ENCODE measurements around the gene IL33. TPM values are rescaled to one million over a fixed set of nuclear protein-coding genes. Genes with fewer than 3 reads are reported as not detected.
A peak's percentile ranks its signal among the peaks of the same experiment; 100 is the strongest.

The IL33 gene
- total and polyA plus RNA-seq, 2 experiments from 2014 or later = not detected

- H3K4me1 ChIP-seq (ENCODE audit: low read depth) = no peaks in the 10 kb centered on the region
- no peaks in the 10 kb centered on the region for H3K27me3 ChIP-seq
- H3K9me3 ChIP-seq (ENCODE audit: low read depth) = no peaks in the 10 kb centered on the region
- H3K4me3 ChIP-seq = no peak overlapping the region
- TF ChIP-seq CTCF (IDR thresholded peaks at IDR 0.05; ENCODE audit: low read depth, low read length) = peak; percentile 38
- H3K36me3 ChIP-seq = no peaks in the 10 kb centered on the region
- peak in 1 of 2 donors; percentile 19 for DNase-seq (ENCODE audit: low read depth in 1 of 2, low spot score in 1 of 2)
- H3K27ac ChIP-seq = no peak overlapping the region
These were observed 20.7 kb upstream of the IL33 start for GRCh38 chr9:6194934-6195333.

GRCh38 chr9:6195714-6196360 is 19.8 kb upstream of the IL33 start:
- H3K4me1 ChIP-seq (ENCODE audit: low read depth) = no peaks in the 10 kb centered on the region
- no peaks in the 10 kb centered on the region for H3K27me3 ChIP-seq
- no peaks in the 10 kb centered on the region for H3K36me3 ChIP-seq
- no peaks in the 10 kb centered on the region for H3K9me3 ChIP-seq (ENCODE audit: low read depth)
- H3K27ac ChIP-seq = no peak overlapping the region
- H3K4me3 ChIP-seq = no peak overlapping the region
- DNase-seq (ENCODE audit: low read depth in 1 of 2, low spot score in 1 of 2) = no peak
- TF ChIP-seq CTCF (IDR thresholded peaks at IDR 0.05; ENCODE audit: low read depth, low read length) = no peak

- no peaks in the 10 kb centered on the region for H3K9me3 ChIP-seq (ENCODE audit: low read depth)
- no peaks in the 10 kb centered on the region for H3K27me3 ChIP-seq
- H3K4me1 ChIP-seq (ENCODE audit: low read depth) = no peaks in the 10 kb centered on the region
- H3K27ac ChIP-seq = no peak overlapping the region
- H3K4me3 ChIP-seq = no peak overlapping the region
- TF ChIP-seq CTCF (IDR thresholded peaks at IDR 0.05; ENCODE audit: low read depth, low read length) = peak; percentile 64
- H3K36me3 ChIP-seq = no peaks in the 10 kb centered on the region
- DNase-seq (ENCODE audit: low read depth in 1 of 2, low spot score in 1 of 2) = peak in 1 of 2 donors; percentile 68
These were observed 18.3 kb upstream of the IL33 start for GRCh38 chr9:6197330-6197729.

GRCh38 chr9:6198251-6198650 is 17.4 kb upstream of the IL33 start:
- DNase-seq (ENCODE audit: low read depth in 1 of 2, low spot score in 1 of 2) = no peak
- no peak overlapping the region for H3K27ac ChIP-seq
- no peak for TF ChIP-seq CTCF (IDR thresholded peaks at IDR 0.05; ENCODE audit: low read depth, low read length)
- no peaks in the 10 kb centered on the region for H3K36me3 ChIP-seq
- H3K27me3 ChIP-seq = no peaks in the 10 kb centered on the region
- H3K9me3 ChIP-seq (ENCODE audit: low read depth) = no peaks in the 10 kb centered on the region
- no peaks in the 10 kb centered on the region for H3K4me1 ChIP-seq (ENCODE audit: low read depth)
- H3K4me3 ChIP-seq = no peak overlapping the region

DNA sequence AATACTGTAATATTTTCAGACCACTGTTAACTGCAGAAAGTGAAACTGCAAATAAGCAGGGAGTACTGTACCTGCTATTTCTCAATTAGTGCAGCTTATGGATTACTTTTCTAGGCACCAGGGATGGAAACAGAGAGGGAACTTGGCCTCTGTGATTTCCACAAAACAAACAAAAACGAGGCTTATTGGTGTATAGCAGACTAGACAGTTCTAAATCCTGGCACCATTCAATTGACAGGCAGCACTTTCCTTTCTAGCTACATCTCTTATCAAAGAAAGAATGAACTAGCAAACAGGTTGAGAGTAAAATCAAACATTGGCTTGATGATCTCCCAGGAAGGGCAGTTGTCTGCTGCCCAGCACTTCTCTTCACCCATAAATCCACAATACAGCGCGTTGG is 16.0 kb upstream of the IL33 start:
- no peak for DNase-seq (ENCODE audit: low read depth in 1 of 2, low spot score in 1 of 2)
- no peak overlapping the region for H3K27ac ChIP-seq
- no peaks in the 10 kb centered on the region for H3K36me3 ChIP-seq
- no peaks in the 10 kb centered on the region for H3K4me1 ChIP-seq (ENCODE audit: low read depth)
- TF ChIP-seq CTCF (IDR thresholded peaks at IDR 0.05; ENCODE audit: low read depth, low read length) = no peak
- no peaks in the 10 kb centered on the region for H3K9me3 ChIP-seq (ENCODE audit: low read depth)
- H3K27me3 ChIP-seq = no peaks in the 10 kb centered on the region
- no peak overlapping the region for H3K4me3 ChIP-seq
